D721Med (cell line): ENCODE data around the gene IL10RB.
"Not testable (repeated sequence)": the region's sequence is repeated elsewhere in the genome, so short reads cannot be mapped to it uniquely, and the experiment has no call there.

ENCODE experiments used
- DNase-seq: peaks from one replicate; pipeline ENCODE4 v3.0.0; 2011; ENCODE audit warnings: low spot score; ENCODE audit not compliant: insufficient read length
- FAIRE-seq: peaks from 2 replicates; lab custom pipeline; 2011; peaks lifted over from hg19 to GRCh38; lab: Jason Lieb, UNC
- CTCF ChIP-seq: IDR thresholded peaks from 2 replicates; pipeline ENCODE4 v1.5.1; 2012; ENCODE audit warnings: mild to moderate bottlenecking, control low read depth; ENCODE audit not compliant: insufficient read depth; ENCODE audit errors: missing control alignments

The IL10RB gene

GRCh38 chr21:33266050-33266788 lies at the start of gene IL10RB:
Gene IL10RB, plus strand, starts transcription at chr21:33266367. Its CDS starts 99 bp downstream, at chr21:33266466.
- no peak for TF ChIP-seq CTCF
- DNase-seq (peak; percentile 79), FAIRE-seq (no peak)

GRCh38 chr21:33217138-33217520 lies 49.0 kb upstream of the IL10RB start:
- FAIRE-seq = no peak
- DNase-seq = no peak
- TF ChIP-seq CTCF = no peak

- TF ChIP-seq CTCF = no peak
- no peak for DNase-seq
- no peak for FAIRE-seq
Measured at GRCh38 chr21:33219300-33219699, 46.9 kb upstream of the IL10RB start.

GRCh38 chr21:33219954-33220353 lies 46.2 kb upstream of the IL10RB start:
- FAIRE-seq (no peak), DNase-seq (no peak)
- TF ChIP-seq CTCF = no peak

GRCh38 chr21:33225376-33225775 lies 40.8 kb upstream of the IL10RB start:
- FAIRE-seq, DNase-seq: not testable (repeated sequence)

GRCh38 chr21:33228455-33228854 lies 37.7 kb upstream of the IL10RB start:
- TF ChIP-seq CTCF = no peak
- DNase-seq (no peak), FAIRE-seq (no peak)

- TF ChIP-seq CTCF = no peak
- no peak for DNase-seq
- FAIRE-seq = no peak
Measured at GRCh38 chr21:33229099-33229783, 36.9 kb upstream of the IL10RB start.
